ENCODE data around the gene GPR84. TPM values are rescaled to one million over a fixed set of nuclear protein-coding genes. Genes with fewer than 3 reads are reported as not detected.

The GPR84 gene
- total and polyA plus RNA-seq, 2 of the 13 experiments (the other 11 are each of a cell fraction or from before 2014, with no cell fraction given): not detected

DNA sequence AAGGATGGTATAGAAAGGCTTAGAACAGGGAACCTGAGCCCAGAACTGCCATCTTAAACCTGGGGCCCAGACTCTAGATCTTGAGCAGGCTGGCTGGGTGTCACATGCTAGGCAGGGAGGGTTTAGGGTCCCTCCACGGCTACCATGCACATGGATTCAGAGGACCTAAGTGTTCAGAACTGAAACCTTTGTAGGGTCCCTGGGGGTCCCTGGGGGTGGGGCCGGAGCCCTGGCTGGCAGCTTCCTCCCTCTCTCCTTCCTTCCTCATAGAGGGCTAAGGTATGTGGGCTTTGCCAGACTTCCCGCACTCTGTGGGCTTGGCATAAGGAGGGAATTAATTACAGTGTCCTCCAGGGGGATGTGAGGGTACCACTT is 24.8 kb upstream of the GPR84 start:
- ChIA-PET POLR2A (no interaction called here), CTCF (ENCODE audit: low intra/inter-chr PET ratio, low total read pairs) (no interaction called here)
- no peak for ATAC-seq
- no peak for DNase-seq (ENCODE audit: low spot score)
- Histone ChIP-seq H3K9ac (ENCODE audit: insufficient read depth, low read depth, low read length) (no peak overlapping the region), H2AFZ (ENCODE audit: low read length) (no peak overlapping the region), H3K79me2 (ENCODE audit: insufficient read depth, low read length) (no peaks in the 10 kb centered on the region), H3K4me2 (ENCODE audit: low read depth, low read length) (no peak overlapping the region), H3K4me3 (replicated peaks in 1 of 3; ENCODE audit: insufficient read depth in 1 of 3, low read depth in 2 of 3, low read length in 3 of 3) (no peak overlapping the region), H3K27me3 (ENCODE audit: control insufficient read depth in 1 of 2, insufficient read depth in 2 of 2, low read length in 2 of 2) (peaks cover 3 to 4% of the 10 kb centered on the region in 2 experiments; a peak in 3 of 5 replicates), H3K9me3 (ENCODE audit: low read length) (no peaks in the 10 kb centered on the region), H3K27ac (ENCODE audit: extremely low read length, insufficient read depth, low read length) (no peak overlapping the region), H3K4me1 (ENCODE audit: insufficient read depth, low read length) (peaks cover 33% of the 10 kb centered on the region), H4K20me1 (ENCODE audit: insufficient read depth, low read length) (no peaks in the 10 kb centered on the region), H3K36me3 (replicated peaks in 1 of 2; ENCODE audit: control insufficient read depth in 1 of 2, insufficient read depth in 2 of 2, low read length in 2 of 2) (no peaks in the 10 kb centered on the region)
- intact Hi-C loops (cut with micrococcal nuclease; ENCODE audit: unreplicated experiment) (no loop called here), in situ Hi-C loops (cut with HindIII; ENCODE audit: extremely low pct_ligation_motif_present, low pct_unique_long_range_greater_than_20kb) (no loop called here)
- no TSS peak for BruUV-seq (replicated peaks)
- 74% methylated on average over 3 of the region's 3 CpGs for WGBS (ENCODE audit: low lambda C conversion rate)
- no peak for FAIRE-seq
- TF ChIP-seq ZNF7 (CRISPR knock-in tag; IDR thresholded peaks at IDR 0.05) (no peak), ZMYM4 (CRISPR knock-in tag; IDR thresholded peaks at IDR 0.05) (no peak), SIX1 (CRISPR knock-in tag; IDR thresholded peaks at IDR 0.05; ENCODE audit: borderline replicate concordance) (no peak), CCAR2 (optimal IDR thresholded peaks at IDR 0.05; ENCODE audit: low read depth, low read length) (no peak), ZNF180 (CRISPR knock-in tag; IDR thresholded peaks at IDR 0.05; ENCODE audit: borderline replicate concordance, low read depth) (no peak)

- intact Hi-C loops (cut with micrococcal nuclease; ENCODE audit: unreplicated experiment) (no loop called here), in situ Hi-C loops (cut with HindIII; ENCODE audit: extremely low pct_ligation_motif_present, low pct_unique_long_range_greater_than_20kb) (no loop called here)
- Histone ChIP-seq H3K27ac (ENCODE audit: extremely low read length, insufficient read depth, low read length) (no peak overlapping the region), H3K27me3 (ENCODE audit: control insufficient read depth in 1 of 2, insufficient read depth in 2 of 2, low read length in 2 of 2) (peaks cover 4 to 7% of the 10 kb centered on the region in 2 experiments; a peak in 4 of 5 replicates), H3K9ac (ENCODE audit: insufficient read depth, low read depth, low read length) (no peak overlapping the region), H2AFZ (ENCODE audit: low read length) (no peak overlapping the region), H3K4me1 (ENCODE audit: insufficient read depth, low read length) (peaks cover 33% of the 10 kb centered on the region), H3K36me3 (replicated peaks in 1 of 2; ENCODE audit: control insufficient read depth in 1 of 2, insufficient read depth in 2 of 2, low read length in 2 of 2) (no peaks in the 10 kb centered on the region), H4K20me1 (ENCODE audit: insufficient read depth, low read length) (no peaks in the 10 kb centered on the region), H3K9me3 (ENCODE audit: low read length) (no peaks in the 10 kb centered on the region), H3K79me2 (ENCODE audit: insufficient read depth, low read length) (no peaks in the 10 kb centered on the region), H3K4me2 (ENCODE audit: low read depth, low read length) (no peak overlapping the region), H3K4me3 (replicated peaks in 1 of 3; ENCODE audit: insufficient read depth in 1 of 3, low read depth in 2 of 3, low read length in 3 of 3) (no peak overlapping the region)
- ChIA-PET POLR2A (no interaction called here), CTCF (ENCODE audit: low intra/inter-chr PET ratio, low total read pairs) (interaction anchor here (1.3 kb wide), 1 partner anchor 9 kb away, joined by 3 read pairs; no protein-coding TSS in a partner anchor)
- no peak for ATAC-seq
- BruUV-seq (replicated peaks): no TSS peak
- DNase-seq (ENCODE audit: low spot score): no peak
- 4% methylated on average over 4 of the region's 4 CpGs for WGBS (ENCODE audit: low lambda C conversion rate)
- TF ChIP-seq ZBTB37 (CRISPR knock-in tag; IDR thresholded peaks at IDR 0.05): no peak
- TF ChIP-seq TEAD3 (CRISPR knock-in tag; optimal IDR thresholded peaks at IDR 0.05; ENCODE audit: borderline replicate concordance): no peak
- no peak for TF ChIP-seq POLR2G (IDR thresholded peaks at IDR 0.05; ENCODE audit: low read depth, low read length)
- no peak for TF ChIP-seq EZH2 (conservative IDR thresholded peaks at IDR 0.05; ENCODE audit: low read depth, low read length)
- no peak for TF ChIP-seq PAWR (CRISPR knock-in tag; IDR thresholded peaks at IDR 0.05; ENCODE audit: borderline replicate concordance)
- TF ChIP-seq JUN (CRISPR knock-in tag; IDR thresholded peaks at IDR 0.05): no peak
- TF ChIP-seq ATM (IDR thresholded peaks at IDR 0.05; ENCODE audit: borderline replicate concordance): no peak
- no peak for TF ChIP-seq RAD51 (IDR thresholded peaks at IDR 0.05; ENCODE audit: borderline replicate concordance)
- TF ChIP-seq ZFP36L1 (CRISPR knock-in tag; IDR thresholded peaks at IDR 0.05): no peak
- no peak for TF ChIP-seq CREM (IDR thresholded peaks at IDR 0.05)
- no peak for TF ChIP-seq CREM (CRISPR knock-in tag; IDR thresholded peaks at IDR 0.05)
- no peak for TF ChIP-seq ZNF558 (CRISPR knock-in tag; IDR thresholded peaks at IDR 0.05; ENCODE audit: borderline replicate concordance)
- TF ChIP-seq NR3C1 (CRISPR knock-in tag; IDR thresholded peaks at IDR 0.05): no peak
- FAIRE-seq: no peak
These were observed 24.2 kb upstream of the GPR84 start for GRCh38 chr12:54388237-54389133.
